Osteocyte (in vitro differentiated cells): Measurements from ENCODE around the gene DGCR6L. TPM values are rescaled to one million over a fixed set of nuclear protein-coding genes. Genes with fewer than 3 reads are reported as not detected.

Experiments used
- DNase-seq: peaks from one replicate; pipeline ENCODE4 v3.0.0; 2021; ENCODE audit warnings: mixed read lengths; ENCODE audit not compliant: unreplicated experiment; ENCODE audit errors: extremely low spot score
- H3K27ac Mint-ChIP-seq: one replicate; pipeline ENCODE4 v1.8.0; 2021; ENCODE audit warnings: mild to moderate bottlenecking, mixed read lengths; ENCODE audit not compliant: unreplicated experiment
- H3K27me3 Mint-ChIP-seq: one replicate; pipeline ENCODE4 v1.8.0; 2021; ENCODE audit warnings: mixed read lengths; ENCODE audit not compliant: unreplicated experiment
- H3K36me3 Mint-ChIP-seq: one replicate; pipeline ENCODE4 v1.8.0; 2021; ENCODE audit warnings: mixed read lengths; ENCODE audit not compliant: unreplicated experiment
- H3K4me1 Mint-ChIP-seq: one replicate; pipeline ENCODE4 v1.8.0; 2021; ENCODE audit warnings: mixed read lengths; ENCODE audit not compliant: unreplicated experiment
- H3K4me3 Mint-ChIP-seq: one replicate; pipeline ENCODE4 v1.8.0; 2021; ENCODE audit warnings: mild to moderate bottlenecking, moderate library complexity, mixed read lengths; ENCODE audit not compliant: unreplicated experiment
- H3K9me3 Mint-ChIP-seq: one replicate; pipeline ENCODE4 v1.8.0; 2021; ENCODE audit warnings: mixed read lengths; ENCODE audit not compliant: unreplicated experiment
- CTCF ChIP-seq: fragments of 200-600 bp; sonication (generic); IDR thresholded peaks from 2 replicates; pipeline ENCODE4 v1.5.0; 2021; ENCODE audit warnings: antibody characterized with exemption, mild to moderate bottlenecking, moderate library complexity
- total RNA-seq: library from RNA; stranded (reverse); gene quantifications from 2 replicates; pipeline ENCODE4 v1.2.1, GENCODE V29; 2021

The DGCR6L gene
- total RNA-seq, 1 donor from 2014 or later: 59.4 TPM

- Mint-ChIP-seq H3K27ac (no peak overlapping the region), H3K4me1 (peaks cover 4% of the 10 kb centered on the region), H3K4me3 (no peak overlapping the region), H3K36me3 (no peaks in the 10 kb centered on the region), H3K9me3 (no peaks in the 10 kb centered on the region), H3K27me3 (peaks cover 37% of the 10 kb centered on the region)
- DNase-seq: no peak
- no peak for TF ChIP-seq CTCF
Observed at GRCh38 chr22:20295262-20296064, 24.4 kb downstream of the DGCR6L start.

GRCh38 chr22:20292673-20293232 lies 27.1 kb downstream of the DGCR6L start:
- no peak for TF ChIP-seq CTCF
- Mint-ChIP-seq H3K9me3 (no peaks in the 10 kb centered on the region), H3K36me3 (no peaks in the 10 kb centered on the region), H3K27ac (no peak overlapping the region), H3K4me3 (no peak overlapping the region), H3K4me1 (no peaks in the 10 kb centered on the region), H3K27me3 (peaks cover 30% of the 10 kb centered on the region)
- DNase-seq: no peak

- no peak overlapping the region for H3K4me3 Mint-ChIP-seq
- H3K4me1 Mint-ChIP-seq: no peaks in the 10 kb centered on the region
- DNase-seq: no peak
- no peaks in the 10 kb centered on the region for H3K9me3 Mint-ChIP-seq
- peaks cover 25% of the 10 kb centered on the region for H3K27me3 Mint-ChIP-seq
- no peak for TF ChIP-seq CTCF
- H3K36me3 Mint-ChIP-seq: no peaks in the 10 kb centered on the region
- H3K27ac Mint-ChIP-seq: no peak overlapping the region
Observed at GRCh38 chr22:20292108-20292507, 27.8 kb downstream of the DGCR6L start.

GRCh38 chr22:20291604-20292063 lies 28.2 kb downstream of the DGCR6L start:
- peaks cover 20% of the 10 kb centered on the region for H3K27me3 Mint-ChIP-seq
- DNase-seq: no peak
- H3K9me3 Mint-ChIP-seq: no peaks in the 10 kb centered on the region
- H3K36me3 Mint-ChIP-seq: no peaks in the 10 kb centered on the region
- no peak overlapping the region for H3K4me3 Mint-ChIP-seq
- TF ChIP-seq CTCF: no peak
- H3K27ac Mint-ChIP-seq: no peak overlapping the region
- H3K4me1 Mint-ChIP-seq: no peaks in the 10 kb centered on the region

- Mint-ChIP-seq H3K27ac (no peak overlapping the region), H3K9me3 (no peaks in the 10 kb centered on the region), H3K36me3 (no peaks in the 10 kb centered on the region), H3K27me3 (peaks cover 19% of the 10 kb centered on the region), H3K4me3 (no peak overlapping the region), H3K4me1 (no peaks in the 10 kb centered on the region)
- no peak for DNase-seq
- TF ChIP-seq CTCF: no peak
Observed at GRCh38 chr22:20291249-20291586, 28.6 kb downstream of the DGCR6L start.
